Gastroesophageal sphincter (tissue), 4 donors: Measurements from ENCODE around the gene PRKAR1B. TPM values are rescaled to one million over a fixed set of nuclear protein-coding genes. Genes with fewer than 3 reads are reported as not detected.
A peak's percentile ranks its signal among the peaks of the same experiment; 100 is the strongest.

Experiments
- ATAC-seq: fragments of 150-250 bp; one replicate; pipeline ENCODE4 v1.9.1; 2016; ENCODE audit warnings: mild to moderate bottlenecking, moderate library complexity
- H3K27ac ChIP-seq, 4 donors: fragments of 200-600 bp; sonication (generic) in 3 of 4; 1 replicate in 3 of 4; 2 replicates in 1 of 4; pipeline ENCODE4 v1.5.1; 2016 to 2019
- H3K27me3 ChIP-seq: fragments of 200-600 bp; sonication (generic); one replicate; pipeline ENCODE4 v1.5.1; 2019
- H3K36me3 ChIP-seq, 2 donors: fragments of 200-600 bp; sonication (generic); one replicate each; pipeline ENCODE4 v1.5.1; 2019; ENCODE audit warnings: control low read depth in 1 of 2
- H3K4me1 ChIP-seq, 3 donors: fragments of 200-600 bp; sonication (generic); 1 replicate in 2 of 3; 2 replicates in 1 of 3; pipeline ENCODE4 v1.5.1; 2016 to 2019; ENCODE audit warnings: control low read depth in 2 of 3
- H3K4me3 ChIP-seq, 2 donors: fragments of 200-600 bp; sonication (generic); one replicate each; pipeline ENCODE4 v1.5.1; 2019; ENCODE audit warnings: mild to moderate bottlenecking in 1 of 2, moderate library complexity in 1 of 2
- H3K9me3 ChIP-seq, 3 donors: fragments of 200-600 bp; sonication (generic); one replicate each; pipeline ENCODE4 v1.5.1; 2017 to 2019; ENCODE audit warnings: control low read depth in 2 of 3
- EP300 ChIP-seq: sonication (generic); formaldehyde crosslinking; IDR thresholded peaks from one replicate; pipeline ENCODE4 v1.6.1; 2017; ENCODE audit warnings: antibody characterized with exemption, mild to moderate bottlenecking
- POLR2A ChIP-seq, 2 donors: fragments of 450-650 bp; IDR thresholded peaks; one replicate each; pipeline ENCODE4 v1.6.1; 2017; ENCODE audit warnings: antibody characterized with exemption in 2 of 2, mild to moderate bottlenecking in 2 of 2, moderate library complexity in 1 of 2
- POLR2AphosphoS5 ChIP-seq: sonication (generic); formaldehyde crosslinking; IDR thresholded peaks from one replicate; pipeline ENCODE4 v1.6.1; 2017; ENCODE audit warnings: antibody characterized with exemption
- WGBS, 2 donors: methylation state at CpG; one replicate each; pipeline ENCODE4 v1.1.5; 2018; ENCODE audit warnings: low coverage in 1 of 2; 5-methylcytosine and 5-hydroxymethylcytosine counted together
- total RNA-seq, 4 donors: library from RNA; depleted of rRNA; stranded (reverse); fragments of >200 nt; gene quantifications; one replicate each; pipeline ENCODE4 v1.1.0, GENCODE V29; 2016
- TF ChIP-seq, protein P1 (sequence below), 4 experiments: fragments of 200-600 bp in 2 of 4; fragments of 450-650 bp in 2 of 4; sonication (generic) in 1 of 4; IDR thresholded peaks; one replicate each; pipeline ENCODE4 v1.5.1; 2017 to 2019; ENCODE audit warnings: antibody characterized with exemption in 4 of 4, mild to moderate bottlenecking in 2 of 4, moderate library complexity in 2 of 4

Gene PRKAR1B
- total RNA-seq, 4 donors from 2014 or later, result 11.6 to 39.1 (median 24.8) TPM

DNA sequence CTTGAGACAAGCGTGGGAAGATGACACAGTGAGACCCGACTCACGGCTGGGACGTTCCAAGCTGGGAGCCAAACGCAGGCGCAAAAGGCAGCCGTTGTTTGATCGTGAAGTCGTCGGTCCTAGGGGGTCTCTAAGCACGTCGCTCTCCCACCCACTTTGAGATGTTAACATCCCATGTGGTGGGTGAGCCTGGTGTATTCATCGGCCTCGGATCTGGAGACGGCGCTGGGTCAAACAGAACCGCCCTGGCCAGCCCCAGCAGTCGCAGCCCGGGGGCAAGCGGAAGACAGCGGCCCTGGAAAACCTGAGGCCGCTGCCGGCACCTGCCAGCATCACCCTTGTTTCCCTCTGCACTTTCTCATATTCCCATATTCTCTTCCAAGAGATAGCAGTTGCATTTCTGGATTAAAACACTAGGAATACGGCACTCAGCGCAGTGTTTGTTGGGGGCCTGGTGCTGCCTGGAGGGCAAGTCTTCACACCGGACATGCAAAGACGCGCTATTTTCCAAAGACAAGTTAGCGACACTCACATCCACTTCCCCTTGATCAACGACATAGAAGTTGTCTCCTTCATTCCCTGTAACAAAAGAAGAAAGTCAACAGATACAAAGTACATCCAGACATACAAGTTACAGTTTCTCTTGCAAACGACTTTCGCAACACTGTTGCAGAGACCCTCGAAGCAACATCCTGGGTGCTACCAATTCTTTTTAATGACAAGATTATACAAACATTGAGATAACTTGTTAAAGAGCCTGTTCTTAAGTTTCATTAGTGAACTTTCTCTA is 121.2 kb downstream of the PRKAR1B start:
- peak overlapping the region in 1 of 4 donors; percentile 74 for H3K27ac ChIP-seq
- H3K9me3 ChIP-seq, result no peaks in the 10 kb centered on the region
- TF ChIP-seq POLR2AphosphoS5 (no peak), EP300 (no peak), POLR2A (IDR thresholded peaks at IDR 0.05) (no peak)
- TF ChIP-seq, protein P1, sequence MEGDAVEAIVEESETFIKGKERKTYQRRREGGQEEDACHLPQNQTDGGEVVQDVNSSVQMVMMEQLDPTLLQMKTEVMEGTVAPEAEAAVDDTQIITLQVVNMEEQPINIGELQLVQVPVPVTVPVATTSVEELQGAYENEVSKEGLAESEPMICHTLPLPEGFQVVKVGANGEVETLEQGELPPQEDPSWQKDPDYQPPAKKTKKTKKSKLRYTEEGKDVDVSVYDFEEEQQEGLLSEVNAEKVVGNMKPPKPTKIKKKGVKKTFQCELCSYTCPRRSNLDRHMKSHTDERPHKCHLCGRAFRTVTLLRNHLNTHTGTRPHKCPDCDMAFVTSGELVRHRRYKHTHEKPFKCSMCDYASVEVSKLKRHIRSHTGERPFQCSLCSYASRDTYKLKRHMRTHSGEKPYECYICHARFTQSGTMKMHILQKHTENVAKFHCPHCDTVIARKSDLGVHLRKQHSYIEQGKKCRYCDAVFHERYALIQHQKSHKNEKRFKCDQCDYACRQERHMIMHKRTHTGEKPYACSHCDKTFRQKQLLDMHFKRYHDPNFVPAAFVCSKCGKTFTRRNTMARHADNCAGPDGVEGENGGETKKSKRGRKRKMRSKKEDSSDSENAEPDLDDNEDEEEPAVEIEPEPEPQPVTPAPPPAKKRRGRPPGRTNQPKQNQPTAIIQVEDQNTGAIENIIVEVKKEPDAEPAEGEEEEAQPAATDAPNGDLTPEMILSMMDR (IDR thresholded peaks at IDR 0.05), result no peak
- WGBS, 2 donors, result 76 to 85% methylated on average over 13 to 19 of the region's 33 CpGs
- no peak for ATAC-seq
- peaks cover 0 to 41% (median 13%) of the 10 kb centered on the region in 3 donors for H3K4me1 ChIP-seq
- no peaks in the 10 kb centered on the region for H3K27me3 ChIP-seq
- peaks cover 0 to 16% of the 10 kb centered on the region in 2 donors for H3K36me3 ChIP-seq
- no peak overlapping the region for H3K4me3 ChIP-seq

DNA sequence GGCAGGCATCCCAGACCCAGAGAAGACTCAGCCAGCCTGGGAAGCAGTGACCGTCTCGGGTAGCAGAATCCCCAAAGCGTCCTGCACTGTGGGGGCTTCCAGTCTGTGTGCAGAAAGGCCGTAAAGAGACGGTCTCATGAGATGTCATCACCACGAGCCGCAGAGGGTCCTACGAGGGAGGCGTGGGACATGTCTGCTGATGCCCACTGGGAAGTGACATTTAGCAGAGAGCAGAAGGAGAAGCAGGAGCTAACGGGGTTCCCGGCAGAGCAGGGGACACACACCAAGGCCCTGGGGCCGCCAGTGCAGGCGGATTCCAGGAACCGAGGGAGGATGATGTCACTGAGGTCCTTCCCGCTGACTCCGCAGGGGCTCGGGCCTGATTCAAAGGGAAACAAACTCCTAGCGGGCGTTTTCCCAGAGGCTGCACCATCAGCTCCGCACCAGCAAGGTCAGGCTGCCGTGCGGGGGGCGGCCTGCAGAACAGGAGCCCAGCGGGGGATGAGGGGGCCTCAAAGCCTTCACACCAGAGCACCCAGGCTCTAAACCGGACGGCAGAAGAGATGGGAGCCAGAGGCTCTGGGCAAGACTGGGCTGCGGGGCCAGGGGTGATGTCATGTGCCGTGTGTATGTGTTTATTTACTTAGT is 122.1 kb downstream of the PRKAR1B start:
- WGBS, 2 donors, result 80% methylated on average over 1 of the region's 28 CpGs; no CpG with 5 or more reads in 1 of the 2 donors
- H3K36me3 ChIP-seq, result peaks cover 0 to 16% of the 10 kb centered on the region in 2 donors
- peak overlapping the region; percentile 5 to 85 (median 76) for H3K27ac ChIP-seq
- TF ChIP-seq, protein P1 (IDR thresholded peaks at IDR 0.05), result no peak
- no peaks in the 10 kb centered on the region for H3K9me3 ChIP-seq
- H3K4me3 ChIP-seq, result peak overlapping the region in 1 of 2 donors; percentile 26
- H3K4me1 ChIP-seq, result peaks cover 0 to 38% (median 6%) of the 10 kb centered on the region in 3 donors
- no peaks in the 10 kb centered on the region for H3K27me3 ChIP-seq
- ATAC-seq, result no peak

DNA sequence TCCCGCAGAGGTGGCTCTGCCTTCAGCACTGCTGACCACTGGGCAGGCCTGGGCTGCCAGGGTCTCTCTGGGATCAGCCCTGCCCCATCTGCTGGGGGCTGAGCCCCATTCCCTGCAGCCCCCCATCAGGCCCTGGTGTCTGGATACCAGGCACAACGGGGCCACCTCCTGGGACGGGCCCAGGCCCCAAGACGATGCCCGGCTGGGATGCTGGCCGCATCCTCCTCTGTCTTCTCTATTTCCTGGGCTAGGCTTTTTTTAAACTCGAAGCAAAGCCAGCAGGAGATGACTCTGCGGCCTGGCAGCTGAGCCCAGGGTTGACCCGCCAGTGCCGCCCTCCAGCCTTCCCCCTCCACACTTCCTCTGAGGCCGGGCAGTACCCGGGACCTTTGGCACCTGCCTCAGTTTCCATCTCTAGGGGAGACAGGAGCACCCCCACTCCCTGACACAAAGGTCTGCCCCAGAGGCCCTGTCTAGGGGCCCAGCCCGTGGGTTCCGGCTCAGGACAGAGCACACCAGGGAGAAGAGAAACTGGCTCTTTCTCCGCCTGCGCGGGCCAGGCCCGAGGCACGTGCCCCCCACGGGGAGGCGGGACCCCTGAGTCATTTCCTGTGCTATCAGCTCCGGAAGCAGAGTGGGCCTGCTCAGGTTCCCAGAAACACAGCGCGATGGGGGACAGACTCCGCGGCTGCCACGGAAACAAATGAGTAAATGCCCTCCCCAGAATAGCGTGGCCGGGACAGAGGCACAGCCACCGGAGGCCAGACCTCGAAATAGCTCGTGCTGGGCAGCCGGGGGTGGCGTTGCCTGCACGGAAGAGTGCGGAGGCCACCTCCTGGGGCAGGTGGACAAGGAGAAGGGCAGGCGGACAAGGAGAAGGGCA is 122.8 kb downstream of the PRKAR1B start:
- Histone ChIP-seq H3K27me3 (no peaks in the 10 kb centered on the region), H3K27ac (peak overlapping the region; percentile 10 to 85 (median 76)), H3K4me1 (peaks cover 0 to 33% (median 6%) of the 10 kb centered on the region in 3 donors), H3K36me3 (peaks cover 0 to 16% of the 10 kb centered on the region in 2 donors), H3K9me3 (no peaks in the 10 kb centered on the region), H3K4me3 (peak overlapping the region in 1 of 2 donors; percentile 26)
- TF ChIP-seq EP300, result no peak
- TF ChIP-seq, protein P1 (IDR thresholded peaks at IDR 0.05), result no peak
- TF ChIP-seq POLR2A (IDR thresholded peaks at IDR 0.05), result peak; percentile 10 to 25
- peak; percentile 71 for TF ChIP-seq POLR2AphosphoS5
- peak; percentile 80 for ATAC-seq
- 63 to 81% methylated on average over 4 to 6 of the region's 37 CpGs for WGBS, 2 donors

DNA sequence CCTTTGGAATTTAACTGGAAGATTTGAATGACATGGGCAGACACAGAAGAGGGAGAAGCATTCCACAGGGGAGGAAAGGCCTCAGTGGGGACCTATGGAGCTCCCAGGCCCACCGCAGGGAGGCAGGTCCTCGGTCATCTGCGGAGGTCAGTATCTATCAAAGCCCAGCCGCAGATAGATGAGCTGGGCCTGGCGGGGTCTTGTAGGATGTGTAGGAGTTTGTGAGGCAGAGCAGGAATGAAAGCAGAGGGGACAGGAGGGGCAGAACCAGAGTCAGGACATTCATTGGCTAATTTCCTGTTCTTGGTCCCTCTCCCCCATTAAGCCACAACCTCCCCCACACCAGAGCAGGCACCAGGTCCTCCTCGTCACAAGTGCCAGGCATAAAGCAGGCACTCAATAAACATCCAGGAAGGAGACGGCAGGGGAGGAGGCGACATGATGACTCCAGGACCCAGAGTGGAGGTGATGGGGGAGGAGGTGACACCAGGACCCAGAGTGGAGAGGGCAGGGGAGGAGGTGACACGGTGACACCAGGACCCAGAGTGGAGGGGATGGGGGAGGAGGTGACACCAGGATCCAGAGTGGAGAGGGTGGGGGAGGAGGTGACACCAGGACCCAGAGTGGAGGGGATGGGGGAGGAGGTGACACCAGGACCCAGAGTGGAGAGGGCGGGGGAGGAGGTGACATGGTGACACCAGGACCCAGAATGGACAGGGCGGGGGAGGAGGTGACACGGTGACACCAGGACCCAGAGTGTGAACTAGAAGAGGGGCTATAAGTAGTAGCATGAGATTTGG is 123.7 kb downstream of the PRKAR1B start:
- 84 to 92% methylated on average over 4 to 7 of the region's 12 CpGs for WGBS, 2 donors
- TF ChIP-seq, protein P1 (IDR thresholded peaks at IDR 0.05), result no peak
- no peak for TF ChIP-seq POLR2AphosphoS5
- TF ChIP-seq POLR2A (IDR thresholded peaks at IDR 0.05), result no peak
- TF ChIP-seq EP300, result no peak
- no peak overlapping the region for H3K4me3 ChIP-seq
- H3K27ac ChIP-seq, result peak overlapping the region in 3 of 4 donors; percentile 74 to 85 (median 79)
- ATAC-seq, result no peak
- no peaks in the 10 kb centered on the region for H3K9me3 ChIP-seq
- H3K36me3 ChIP-seq, result peaks cover 0 to 16% of the 10 kb centered on the region in 2 donors
- H3K4me1 ChIP-seq, result peaks cover 0 to 33% (median 6%) of the 10 kb centered on the region in 3 donors
- H3K27me3 ChIP-seq, result no peaks in the 10 kb centered on the region
